GM18526 (cell line): ENCODE results near the gene RETREG3.

Experiments
- POLR2A ChIP-seq: IDR thresholded peaks from 3 replicates; pipeline ENCODE4 v1.6.1; 2011; ENCODE audit not compliant: insufficient read length; ENCODE audit errors: extremely low read depth

RETREG3 gene

DNA sequence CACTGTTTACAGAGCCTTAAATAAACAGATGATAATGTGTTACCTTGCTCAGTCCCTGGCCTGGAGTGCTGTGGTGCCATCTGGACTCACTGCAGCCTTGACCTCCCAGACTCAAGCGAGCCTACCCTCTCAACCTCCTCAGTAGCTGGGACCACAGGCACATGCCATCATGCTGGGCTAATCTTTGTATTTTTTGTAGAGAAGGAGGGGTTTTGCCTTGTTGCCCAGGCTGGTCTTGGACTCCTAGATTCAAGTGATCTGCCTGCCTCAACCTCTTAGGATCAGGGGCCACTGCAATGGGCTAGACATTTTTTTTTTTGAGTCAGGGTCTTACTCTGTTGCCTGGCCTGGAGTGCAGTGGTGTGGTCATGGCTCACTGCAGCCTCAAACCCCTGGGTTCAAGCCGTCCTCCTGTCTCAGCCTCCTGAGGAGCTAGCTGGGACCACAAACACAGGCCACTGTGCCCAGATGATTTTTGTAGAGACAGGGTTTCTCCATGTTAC, 78.2 kb downstream of the RETREG3 start:
- TF ChIP-seq POLR2A, result no peak
